WI38 (cell line): ENCODE measurements around the gene STX3.

ENCODE experiments used
- H3K4me3 ChIP-seq: 2 replicates; pipeline ENCODE4 v1.5.1; 2011; ENCODE audit warnings: low read depth, mild to moderate bottlenecking, control low read depth, low read length
- TF ChIP-seq, protein P1 (sequence below): IDR thresholded peaks from 2 replicates; pipeline ENCODE4 v1.5.1; 2012; ENCODE audit warnings: low read depth, mild to moderate bottlenecking, control low read depth, low read length

The STX3 gene

DNA sequence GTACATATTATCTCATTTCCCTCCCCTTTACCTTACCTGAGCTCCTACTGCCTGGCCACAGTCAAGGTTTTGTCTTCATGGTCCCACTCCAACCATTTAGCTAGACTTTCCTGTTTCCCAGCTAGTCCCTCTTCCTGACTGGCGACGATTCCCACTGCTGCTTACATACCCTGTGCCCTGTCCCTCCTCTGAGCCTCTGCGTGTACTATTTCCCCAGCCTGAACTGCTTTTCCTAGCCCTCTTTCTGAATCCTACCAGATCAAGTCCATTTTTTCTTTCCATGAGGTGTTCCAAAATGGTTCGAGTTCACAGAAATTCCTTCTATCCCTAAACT is 32.0 kb downstream of the STX3 start:
- TF ChIP-seq, protein P1, sequence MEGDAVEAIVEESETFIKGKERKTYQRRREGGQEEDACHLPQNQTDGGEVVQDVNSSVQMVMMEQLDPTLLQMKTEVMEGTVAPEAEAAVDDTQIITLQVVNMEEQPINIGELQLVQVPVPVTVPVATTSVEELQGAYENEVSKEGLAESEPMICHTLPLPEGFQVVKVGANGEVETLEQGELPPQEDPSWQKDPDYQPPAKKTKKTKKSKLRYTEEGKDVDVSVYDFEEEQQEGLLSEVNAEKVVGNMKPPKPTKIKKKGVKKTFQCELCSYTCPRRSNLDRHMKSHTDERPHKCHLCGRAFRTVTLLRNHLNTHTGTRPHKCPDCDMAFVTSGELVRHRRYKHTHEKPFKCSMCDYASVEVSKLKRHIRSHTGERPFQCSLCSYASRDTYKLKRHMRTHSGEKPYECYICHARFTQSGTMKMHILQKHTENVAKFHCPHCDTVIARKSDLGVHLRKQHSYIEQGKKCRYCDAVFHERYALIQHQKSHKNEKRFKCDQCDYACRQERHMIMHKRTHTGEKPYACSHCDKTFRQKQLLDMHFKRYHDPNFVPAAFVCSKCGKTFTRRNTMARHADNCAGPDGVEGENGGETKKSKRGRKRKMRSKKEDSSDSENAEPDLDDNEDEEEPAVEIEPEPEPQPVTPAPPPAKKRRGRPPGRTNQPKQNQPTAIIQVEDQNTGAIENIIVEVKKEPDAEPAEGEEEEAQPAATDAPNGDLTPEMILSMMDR, result no peak
- no peak overlapping the region for H3K4me3 ChIP-seq

DNA sequence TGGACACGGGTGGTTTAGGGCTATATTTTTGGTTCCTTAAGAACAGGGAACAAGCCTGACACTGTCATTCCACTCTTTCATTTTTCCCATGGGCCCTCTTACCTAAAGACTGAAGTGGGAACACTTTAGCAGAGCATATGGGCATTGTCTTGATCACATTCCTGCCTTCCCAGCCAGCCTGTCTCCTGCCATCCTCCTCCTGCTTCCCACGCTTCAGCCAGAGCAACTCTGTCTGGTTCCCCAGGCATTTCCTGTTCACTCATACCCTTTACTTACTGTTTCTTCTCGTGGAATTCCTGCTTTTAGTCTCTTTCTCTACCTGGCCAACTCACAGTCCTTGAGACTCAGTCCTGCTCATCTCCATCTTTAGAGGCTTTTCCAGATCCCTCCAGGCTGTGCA is 32.6 kb downstream of the STX3 start:
- TF ChIP-seq, protein P1, result no peak
- no peak overlapping the region for H3K4me3 ChIP-seq

DNA sequence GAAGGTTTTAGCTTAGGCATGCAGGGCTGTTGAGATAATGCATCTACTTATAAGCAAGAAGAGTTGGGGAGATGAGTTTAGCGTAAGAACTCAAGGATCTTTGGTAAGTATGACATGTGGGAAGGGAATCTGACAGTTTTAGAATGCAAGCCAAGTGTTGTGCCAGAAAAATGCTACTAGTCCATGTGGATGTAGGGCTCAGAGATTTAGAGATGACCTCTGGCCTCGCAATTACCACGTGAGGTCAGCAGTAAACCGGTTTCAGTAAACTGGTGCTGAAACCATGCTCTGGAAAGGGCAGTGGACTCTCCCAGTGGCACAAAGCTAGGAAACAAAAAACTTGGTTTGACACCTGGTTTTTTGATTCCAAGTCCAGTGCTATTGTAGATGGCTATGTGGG is 36.5 kb downstream of the STX3 start:
- TF ChIP-seq, protein P1, result no peak
- no peak overlapping the region for H3K4me3 ChIP-seq

DNA sequence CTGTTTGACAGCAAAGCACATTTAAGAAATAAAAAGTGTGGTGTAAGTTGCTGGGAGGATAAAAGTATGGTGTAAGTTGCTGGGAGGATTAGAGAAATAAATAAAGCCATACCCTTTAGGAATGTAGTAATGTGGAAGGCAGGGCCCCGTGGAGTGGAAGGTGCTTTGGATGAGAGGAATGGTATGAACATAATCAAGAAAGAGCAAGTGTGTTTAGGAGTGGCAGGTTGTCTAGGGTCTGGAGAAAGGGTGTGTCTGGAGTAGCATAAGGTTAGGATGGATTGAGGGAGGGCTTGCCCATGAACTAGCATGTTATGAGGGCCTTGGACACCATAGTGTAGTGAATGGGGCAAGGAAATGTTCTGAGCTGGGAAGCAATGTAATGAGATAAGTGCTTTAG is 37.3 kb downstream of the STX3 start:
- TF ChIP-seq, protein P1, result no peak
- H3K4me3 ChIP-seq, result no peak overlapping the region

DNA sequence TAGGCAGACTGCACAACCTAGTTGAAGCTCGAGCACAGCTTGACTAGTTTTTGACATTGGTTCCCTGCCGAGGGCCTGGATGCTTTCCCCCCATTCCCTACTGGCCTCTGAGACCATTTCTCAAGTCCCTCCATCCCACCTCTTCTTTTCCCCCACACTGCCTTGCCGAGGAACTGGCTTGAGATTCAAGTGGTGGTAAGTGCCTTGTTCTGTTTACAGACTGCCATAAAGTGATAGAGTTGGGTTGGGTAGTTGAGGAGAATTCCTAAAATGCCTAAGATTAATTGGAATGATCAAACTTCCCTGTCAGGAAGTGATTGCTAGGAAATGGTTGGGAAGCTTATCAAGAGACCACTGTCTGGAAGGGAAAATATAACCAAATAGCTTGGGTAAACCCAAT is 39.2 kb downstream of the STX3 start:
- H3K4me3 ChIP-seq, result no peak overlapping the region
- TF ChIP-seq, protein P1, result no peak

DNA sequence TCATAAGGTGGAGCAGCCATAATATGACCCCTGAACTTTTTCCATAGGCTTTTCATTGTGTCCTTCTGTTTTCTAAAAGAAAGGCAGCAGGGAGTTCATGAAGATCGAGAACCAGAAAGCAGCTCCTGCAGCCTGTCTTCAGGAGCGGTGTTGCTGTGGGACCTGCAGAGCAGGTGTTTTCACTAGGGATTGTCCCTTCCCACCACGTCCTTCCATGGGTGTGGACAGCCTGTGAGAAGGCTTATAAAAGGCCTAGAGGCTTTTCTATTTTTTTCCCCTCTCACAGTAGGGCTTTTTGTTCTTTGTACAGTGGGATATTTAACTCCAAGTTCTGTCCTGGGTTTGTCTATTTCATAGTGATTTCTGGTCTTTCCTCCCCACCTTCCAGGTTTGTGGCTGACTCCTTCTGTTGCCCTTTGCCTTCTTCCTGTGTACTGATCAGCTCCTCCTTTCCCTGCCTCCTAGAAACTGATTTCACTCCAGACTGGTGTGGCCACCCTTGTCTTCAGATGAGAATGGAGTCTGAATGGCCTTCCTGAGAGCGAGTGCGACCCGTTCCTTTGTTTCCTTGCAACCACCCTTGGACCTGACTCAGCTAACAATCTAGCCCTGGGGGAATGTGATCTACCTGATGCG is 45.3 kb downstream of the STX3 start:
- TF ChIP-seq, protein P1, result no peak
- H3K4me3 ChIP-seq, result no peak overlapping the region

DNA sequence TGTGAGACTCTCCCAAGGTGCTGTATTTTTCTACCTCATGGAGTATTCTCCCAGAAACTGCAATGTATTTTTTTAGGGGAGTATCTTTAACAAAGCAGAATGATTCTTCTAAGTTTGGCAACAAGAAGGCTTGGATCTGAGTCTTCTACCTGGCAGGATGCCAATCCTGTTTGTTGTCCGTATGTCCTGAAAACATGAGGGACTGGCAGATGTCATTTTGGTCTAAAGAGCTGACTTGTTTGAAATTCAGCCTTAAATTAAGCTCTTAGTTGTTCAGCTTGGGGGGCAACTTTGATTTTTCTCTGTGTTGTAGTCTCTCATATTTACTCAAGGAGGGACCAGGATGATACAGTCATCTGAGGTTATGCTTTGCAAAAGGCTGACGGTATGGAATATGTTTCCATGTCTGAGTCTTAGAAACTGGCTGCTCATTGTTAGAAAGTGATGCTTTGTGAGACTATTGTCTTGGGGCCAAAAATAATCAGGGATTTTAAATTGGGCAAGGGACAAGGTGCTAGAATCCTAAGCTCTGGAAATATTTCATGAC is 46.1 kb downstream of the STX3 start:
- TF ChIP-seq, protein P1, result no peak
- H3K4me3 ChIP-seq, result no peak overlapping the region
